H1 (cell line): ENCODE measurements around the gene FAN1. TPM values are rescaled to one million over a fixed set of nuclear protein-coding genes. Genes with fewer than 3 reads are reported as not detected.
A peak's percentile ranks its signal among the peaks of the same experiment; 100 is the strongest.

Experiments used
- CHD7 ChIP-seq: fragments of 300-600 bp; sonication (generic); IDR thresholded peaks from 2 replicates; pipeline ENCODE4 v1.7.1; 2012; ENCODE audit warnings: low read length, moderate library complexity, mild to moderate bottlenecking, inconsistent platforms; ENCODE audit not compliant: insufficient replicate concordance
- polyA plus RNA-seq, 7 experiments: library from polyadenylated mRNA; depleted of rRNA in 3 of 7; stranded (reverse) in 5 of 7; unstranded in 2 of 7; fragments of >200 nt in 5 of 7; fragments of 200-250 nt in 2 of 7; gene quantifications; 1 replicate in 5 of 7; 2 replicates in 1 of 7; 4 replicates in 1 of 7; pipeline versions ENCODE4 v1.2.1 to v1.2.3, GENCODE V29; 2011 to 2013; ENCODE audit warnings: missing spikeins in 2 of 7, mixed read lengths in 2 of 7
- total RNA-seq: library from RNA; stranded (reverse); fragmentation: NEBNext Ultra II Directional; extraction: Animal tissue kit (Norgen Biotek cat#: 25700); gene quantifications from 2 replicates; pipeline ENCODE4 v1.2.1, GENCODE V29; 2021

The FAN1 gene
- total and polyA plus RNA-seq, 2 of the 8 experiments (the other 6 are each of a cell fraction or from before 2014, with no cell fraction given): 8.6 to 24.9 TPM

GRCh38 chr15:30921781-30922479, 18.2 kb downstream of the FAN1 start (continued):
- peak; percentile 85 for TF ChIP-seq CHD7
